Parathyroid adenoma (tissue), 2 donors: Measurements from ENCODE around the gene LRRN1.

Source experiments
- H2AFZ ChIP-seq: fragments of 300-600 bp; sonication (generic); one replicate; pipeline ENCODE4 v1.7.0; 2017; ENCODE audit warnings: antibody characterized with exemption, mild to moderate bottlenecking
- H3K27ac ChIP-seq: fragments of 300-600 bp; sonication (generic); one replicate; pipeline ENCODE4 v1.7.0; 2017
- H3K27me3 ChIP-seq: fragments of 300-600 bp; sonication (generic); one replicate; pipeline ENCODE4 v1.7.0; 2017; ENCODE audit warnings: low read length; ENCODE audit not compliant: control insufficient read depth, insufficient read depth
- H3K36me3 ChIP-seq: fragments of 300-600 bp; sonication (generic); one replicate; pipeline ENCODE4 v1.7.0; 2017; ENCODE audit warnings: low read length; ENCODE audit not compliant: control insufficient read depth, insufficient read depth
- H3K4me1 ChIP-seq: fragments of 300-600 bp; sonication (generic); one replicate; pipeline ENCODE4 v1.7.0; 2017; ENCODE audit warnings: control low read depth
- H3K4me2 ChIP-seq: fragments of 300-600 bp; sonication (generic); one replicate; pipeline ENCODE4 v1.7.0; 2017; ENCODE audit warnings: low read length
- H3K4me3 ChIP-seq: fragments of 300-600 bp; sonication (generic); one replicate; pipeline ENCODE4 v1.7.0; 2017; ENCODE audit warnings: low read depth, low read length
- H3K79me2 ChIP-seq: fragments of 300-600 bp; sonication (generic); one replicate; pipeline ENCODE4 v1.7.0; 2017; ENCODE audit warnings: control low read depth
- H3K9ac ChIP-seq: fragments of 300-600 bp; sonication (generic); one replicate; pipeline ENCODE4 v1.7.0; 2017; ENCODE audit warnings: mild to moderate bottlenecking
- H3K9me3 ChIP-seq: fragments of 300-600 bp; sonication (generic); one replicate; pipeline ENCODE4 v1.7.0; 2017; ENCODE audit warnings: low read length; ENCODE audit not compliant: control insufficient read depth
- CTCF ChIP-seq: fragments of 300-600 bp; sonication (generic); IDR thresholded peaks from one replicate; pipeline ENCODE4 v1.7.0; 2017; ENCODE audit warnings: antibody characterized with exemption, mild to moderate bottlenecking
- donor health status: primary hyperparathyroidism.

Gene LRRN1

GRCh38 chr3:3778216-3778615 is 21.0 kb upstream of the LRRN1 start:
- H2AFZ ChIP-seq: no peak overlapping the region
- no peaks in the 10 kb centered on the region for H3K27me3 ChIP-seq
- no peaks in the 10 kb centered on the region for H3K4me1 ChIP-seq
- H3K4me3 ChIP-seq: no peak overlapping the region
- H3K9me3 ChIP-seq: no peaks in the 10 kb centered on the region
- H3K9ac ChIP-seq: no peak overlapping the region
- no peaks in the 10 kb centered on the region for H3K36me3 ChIP-seq
- no peak overlapping the region for H3K4me2 ChIP-seq
- no peak for TF ChIP-seq CTCF
- H3K79me2 ChIP-seq: no peaks in the 10 kb centered on the region
- no peak overlapping the region for H3K27ac ChIP-seq

GRCh38 chr3:3778641-3779270 is 20.5 kb upstream of the LRRN1 start:
- Histone ChIP-seq H3K4me3 (no peak overlapping the region), H3K9ac (no peak overlapping the region), H2AFZ (no peak overlapping the region), H3K27me3 (no peaks in the 10 kb centered on the region), H3K4me2 (no peak overlapping the region), H3K9me3 (no peaks in the 10 kb centered on the region), H3K79me2 (no peaks in the 10 kb centered on the region), H3K4me1 (no peaks in the 10 kb centered on the region), H3K36me3 (no peaks in the 10 kb centered on the region), H3K27ac (no peak overlapping the region)
- no peak for TF ChIP-seq CTCF

GRCh38 chr3:3782457-3782856 is 16.8 kb upstream of the LRRN1 start:
- no peak overlapping the region for H3K4me2 ChIP-seq
- H3K79me2 ChIP-seq: no peaks in the 10 kb centered on the region
- no peaks in the 10 kb centered on the region for H3K27me3 ChIP-seq
- no peaks in the 10 kb centered on the region for H3K36me3 ChIP-seq
- H3K27ac ChIP-seq: no peak overlapping the region
- no peak overlapping the region for H3K4me3 ChIP-seq
- H3K4me1 ChIP-seq: no peaks in the 10 kb centered on the region
- no peak for TF ChIP-seq CTCF
- H2AFZ ChIP-seq: no peak overlapping the region
- no peaks in the 10 kb centered on the region for H3K9me3 ChIP-seq
- H3K9ac ChIP-seq: no peak overlapping the region

- no peaks in the 10 kb centered on the region for H3K36me3 ChIP-seq
- no peak overlapping the region for H2AFZ ChIP-seq
- H3K27me3 ChIP-seq: no peaks in the 10 kb centered on the region
- no peaks in the 10 kb centered on the region for H3K9me3 ChIP-seq
- no peak overlapping the region for H3K4me3 ChIP-seq
- no peak overlapping the region for H3K4me2 ChIP-seq
- no peaks in the 10 kb centered on the region for H3K79me2 ChIP-seq
- no peak overlapping the region for H3K27ac ChIP-seq
- H3K4me1 ChIP-seq: no peaks in the 10 kb centered on the region
- H3K9ac ChIP-seq: no peak overlapping the region
- TF ChIP-seq CTCF: no peak
These were observed 16.0 kb upstream of the LRRN1 start for GRCh38 chr3:3783210-3783609.

- Histone ChIP-seq H2AFZ (no peak overlapping the region), H3K4me3 (no peak overlapping the region), H3K27ac (no peak overlapping the region), H3K79me2 (no peaks in the 10 kb centered on the region), H3K4me1 (no peaks in the 10 kb centered on the region), H3K9me3 (no peaks in the 10 kb centered on the region), H3K36me3 (no peaks in the 10 kb centered on the region), H3K4me2 (no peak overlapping the region), H3K27me3 (no peaks in the 10 kb centered on the region), H3K9ac (no peak overlapping the region)
- TF ChIP-seq CTCF: no peak
These were observed 15.5 kb upstream of the LRRN1 start for GRCh38 chr3:3783696-3784095.
